Embryonic facial prominence (tissue), 1 donor: ENCODE data around the gene CXXC5.
"Not testable (repeated sequence)": the region's sequence is repeated elsewhere in the genome, so short reads cannot be mapped to it uniquely, and the experiment has no call there.

Experiments
- DNase-seq: peaks from one replicate; pipeline ENCODE4 v3.0.0-alpha.2; 2016; ENCODE audit errors: extremely low spot score

Gene CXXC5

GRCh38 chr5:139648205-139649081 is at the start of gene CXXC5:
Gene CXXC5 (plus strand): TSS chr5:139648349. CDS start chr5:139680524, 32,175 bp downstream.
- no peak for DNase-seq

GRCh38 chr5:139598601-139598965 is 49.6 kb upstream of the CXXC5 start:
- not testable (repeated sequence) for DNase-seq

- no peak for DNase-seq
Measured at GRCh38 chr5:139600336-139600949, 47.7 kb upstream of the CXXC5 start.

- DNase-seq = no peak
Measured at GRCh38 chr5:139601429-139601828, 46.7 kb upstream of the CXXC5 start.

GRCh38 chr5:139601948-139602347 is 46.2 kb upstream of the CXXC5 start:
- not testable (repeated sequence) for DNase-seq

- DNase-seq = no peak
Measured at GRCh38 chr5:139605887-139606286, 42.3 kb upstream of the CXXC5 start.

GRCh38 chr5:139611703-139612584 is 36.2 kb upstream of the CXXC5 start:
- DNase-seq = no peak

GRCh38 chr5:139619861-139620260 is 28.3 kb upstream of the CXXC5 start:
- DNase-seq = no peak

GRCh38 chr5:139625398-139625797 is 22.8 kb upstream of the CXXC5 start:
- not testable (repeated sequence) for DNase-seq

GRCh38 chr5:139630855-139631254 is 17.3 kb upstream of the CXXC5 start:
- DNase-seq = no peak

- DNase-seq = no peak
Measured at GRCh38 chr5:139631520-139632165, 16.5 kb upstream of the CXXC5 start.

- no peak for DNase-seq
Measured at GRCh38 chr5:139633295-139634027, 14.7 kb upstream of the CXXC5 start.

GRCh38 chr5:139634028-139634325 is 14.2 kb upstream of the CXXC5 start:
- no peak for DNase-seq

GRCh38 chr5:139634541-139634940 is 13.6 kb upstream of the CXXC5 start:
- DNase-seq = no peak

- DNase-seq = no peak
Measured at GRCh38 chr5:139635191-139635590, 13.0 kb upstream of the CXXC5 start.

GRCh38 chr5:139635606-139636206 is 12.4 kb upstream of the CXXC5 start:
- DNase-seq = no peak

GRCh38 chr5:139636207-139636792 is 11.8 kb upstream of the CXXC5 start:
- no peak for DNase-seq

GRCh38 chr5:139636975-139637408 is 11.2 kb upstream of the CXXC5 start:
- DNase-seq = no peak

GRCh38 chr5:139637438-139638089 is 10.6 kb upstream of the CXXC5 start:
- no peak for DNase-seq
